ENCODE measurements around the gene CKB.

CKB gene

DNA sequence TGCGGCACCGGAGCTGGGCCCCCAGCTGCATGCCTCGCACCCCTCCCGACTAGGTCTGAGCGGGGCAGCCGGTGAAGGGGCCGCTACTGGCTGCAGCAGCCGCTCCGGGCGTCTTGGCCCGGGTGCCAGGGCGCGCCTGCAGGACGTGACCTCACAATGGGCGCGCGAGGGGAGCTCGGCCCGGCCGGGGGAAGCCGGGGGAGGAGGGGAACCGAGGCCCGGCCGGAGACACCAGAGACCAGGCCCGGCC, 39.5 kb upstream of the CKB start:
- peak overlapping the region; percentile 98 for H3K4me3 ChIP-seq (ENCODE audit: low read depth, low read length)
- TF ChIP-seq, protein P1, sequence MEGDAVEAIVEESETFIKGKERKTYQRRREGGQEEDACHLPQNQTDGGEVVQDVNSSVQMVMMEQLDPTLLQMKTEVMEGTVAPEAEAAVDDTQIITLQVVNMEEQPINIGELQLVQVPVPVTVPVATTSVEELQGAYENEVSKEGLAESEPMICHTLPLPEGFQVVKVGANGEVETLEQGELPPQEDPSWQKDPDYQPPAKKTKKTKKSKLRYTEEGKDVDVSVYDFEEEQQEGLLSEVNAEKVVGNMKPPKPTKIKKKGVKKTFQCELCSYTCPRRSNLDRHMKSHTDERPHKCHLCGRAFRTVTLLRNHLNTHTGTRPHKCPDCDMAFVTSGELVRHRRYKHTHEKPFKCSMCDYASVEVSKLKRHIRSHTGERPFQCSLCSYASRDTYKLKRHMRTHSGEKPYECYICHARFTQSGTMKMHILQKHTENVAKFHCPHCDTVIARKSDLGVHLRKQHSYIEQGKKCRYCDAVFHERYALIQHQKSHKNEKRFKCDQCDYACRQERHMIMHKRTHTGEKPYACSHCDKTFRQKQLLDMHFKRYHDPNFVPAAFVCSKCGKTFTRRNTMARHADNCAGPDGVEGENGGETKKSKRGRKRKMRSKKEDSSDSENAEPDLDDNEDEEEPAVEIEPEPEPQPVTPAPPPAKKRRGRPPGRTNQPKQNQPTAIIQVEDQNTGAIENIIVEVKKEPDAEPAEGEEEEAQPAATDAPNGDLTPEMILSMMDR (IDR thresholded peaks at IDR 0.05; ENCODE audit: borderline replicate concordance, insufficient read depth, low read depth, low read length), result no peak

DNA sequence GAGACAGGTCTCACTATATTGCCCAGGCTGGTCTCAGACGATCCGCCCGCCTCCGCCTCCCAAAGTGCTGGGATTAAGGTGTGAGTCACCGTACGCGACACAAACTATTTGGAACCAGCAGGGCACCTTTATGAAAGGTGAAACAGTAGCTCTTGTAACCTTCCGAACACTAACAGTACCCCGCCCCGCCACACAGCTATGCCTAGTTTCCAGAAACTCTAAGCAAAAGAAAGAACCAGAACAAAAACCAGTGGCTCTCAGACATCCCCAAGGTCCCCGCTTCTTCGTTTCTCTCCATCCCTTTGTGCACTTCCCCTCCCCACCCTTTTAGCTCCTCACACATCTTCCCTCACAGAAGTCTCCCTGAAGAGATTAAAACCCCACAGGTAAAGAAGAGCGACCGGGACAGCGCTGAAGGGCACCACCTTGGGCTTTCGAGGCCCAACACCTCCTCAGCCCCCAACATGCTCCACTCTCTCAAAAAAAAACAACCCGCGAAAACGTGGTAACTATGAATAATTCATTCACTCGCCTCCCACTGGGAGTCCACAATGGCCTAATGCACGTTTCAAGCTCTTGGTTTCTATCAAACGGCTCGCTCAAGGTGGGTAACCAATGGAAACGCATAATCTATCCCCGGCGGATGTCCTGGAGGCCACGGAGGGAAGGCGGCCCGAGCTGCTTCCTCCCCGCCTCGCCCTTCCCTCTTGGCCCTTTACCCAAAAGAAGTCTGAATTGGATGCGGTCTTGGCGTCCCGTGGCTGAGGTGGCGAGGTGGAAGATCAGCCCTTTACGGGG, 39.0 kb upstream of the CKB start:
- TF ChIP-seq, protein P1 (IDR thresholded peaks at IDR 0.05; ENCODE audit: borderline replicate concordance, insufficient read depth, low read depth, low read length), result no peak
- H3K4me3 ChIP-seq (ENCODE audit: low read depth, low read length), result peak overlapping the region; percentile 98

DNA sequence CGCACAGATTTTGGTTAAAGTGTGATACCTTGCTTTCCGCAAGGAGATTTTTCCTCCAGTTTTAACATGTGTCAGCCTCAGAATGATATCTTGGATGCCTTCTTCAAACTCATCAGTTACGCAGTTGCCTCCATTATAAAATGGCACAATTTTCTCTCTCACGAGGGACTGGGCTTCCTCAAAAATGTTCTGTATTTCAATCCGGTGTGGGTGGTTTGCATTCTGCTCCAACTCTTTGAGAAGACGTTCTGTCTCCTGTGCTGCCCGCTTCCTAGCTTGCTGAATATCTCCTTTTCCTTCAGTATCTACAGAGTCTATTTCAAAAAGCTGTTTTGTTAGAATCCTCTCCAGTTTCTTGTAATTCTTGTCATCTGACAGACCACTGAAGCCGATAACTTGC, 38.1 kb upstream of the CKB start:
- TF ChIP-seq, protein P1 (IDR thresholded peaks at IDR 0.05; ENCODE audit: borderline replicate concordance, insufficient read depth, low read depth, low read length), result no peak
- H3K4me3 ChIP-seq (ENCODE audit: low read depth, low read length), result no peak overlapping the region

DNA sequence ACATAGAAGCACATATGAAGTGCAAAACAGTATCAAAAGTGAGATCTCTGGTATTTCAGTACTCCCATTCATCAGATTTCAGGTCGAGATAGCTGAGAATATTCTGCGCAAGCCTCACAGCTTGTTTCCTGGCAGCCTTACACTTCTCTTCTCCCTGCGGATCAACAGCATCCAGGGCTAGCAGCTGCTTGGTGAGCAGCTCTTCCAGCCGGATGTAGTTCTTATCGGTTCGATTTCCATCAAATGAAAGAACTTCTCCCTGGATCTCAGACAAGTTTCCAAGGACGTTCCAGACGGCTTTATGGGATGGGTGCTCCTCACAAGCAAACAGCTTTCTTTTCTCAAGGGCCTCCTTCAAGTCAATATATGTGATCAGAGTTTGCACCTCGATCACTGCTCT, 37.1 kb upstream of the CKB start:
- TF ChIP-seq, protein P1 (IDR thresholded peaks at IDR 0.05; ENCODE audit: borderline replicate concordance, insufficient read depth, low read depth, low read length), result no peak
- no peak overlapping the region for H3K4me3 ChIP-seq (ENCODE audit: low read depth, low read length)

DNA sequence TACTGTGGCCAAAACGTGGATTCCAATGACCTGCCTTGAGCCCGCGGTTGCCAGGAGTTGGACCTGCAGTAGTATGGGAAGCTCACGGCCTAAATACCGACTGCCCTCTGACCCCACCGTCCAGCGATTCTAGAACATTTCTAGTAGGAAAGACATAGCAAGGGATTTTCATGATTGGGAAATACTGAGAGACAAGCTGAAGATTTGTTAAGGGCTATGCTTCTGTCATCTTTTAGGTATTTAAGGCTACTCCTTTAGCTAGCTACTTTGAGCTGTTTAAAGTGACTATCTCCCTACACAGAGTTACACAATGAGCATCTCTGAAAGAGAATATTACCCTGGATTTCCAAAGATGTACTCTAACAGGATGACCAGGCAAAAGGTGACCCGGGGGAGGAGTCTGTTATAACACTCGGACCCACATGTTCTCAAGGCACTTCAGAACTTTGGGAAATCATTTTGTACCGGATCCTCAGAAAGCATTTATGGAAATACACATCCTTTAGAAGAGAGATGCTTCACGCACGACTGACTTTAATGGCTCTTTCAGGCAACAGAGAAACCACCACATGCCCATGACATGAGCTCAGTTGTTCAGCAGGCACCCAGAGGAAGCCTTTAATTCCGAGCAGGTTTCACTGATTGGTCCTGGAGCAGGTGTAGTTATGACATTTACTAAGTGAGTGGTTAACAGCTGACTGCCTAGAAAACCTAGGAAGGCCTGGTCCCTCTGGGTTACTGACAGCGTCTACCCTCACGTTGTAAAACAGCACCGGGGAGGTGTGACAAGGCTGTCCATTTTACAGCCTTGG, 35.6 kb upstream of the CKB start:
- TF ChIP-seq, protein P1 (IDR thresholded peaks at IDR 0.05; ENCODE audit: borderline replicate concordance, insufficient read depth, low read depth, low read length), result no peak
- no peak overlapping the region for H3K4me3 ChIP-seq (ENCODE audit: low read depth, low read length)

DNA sequence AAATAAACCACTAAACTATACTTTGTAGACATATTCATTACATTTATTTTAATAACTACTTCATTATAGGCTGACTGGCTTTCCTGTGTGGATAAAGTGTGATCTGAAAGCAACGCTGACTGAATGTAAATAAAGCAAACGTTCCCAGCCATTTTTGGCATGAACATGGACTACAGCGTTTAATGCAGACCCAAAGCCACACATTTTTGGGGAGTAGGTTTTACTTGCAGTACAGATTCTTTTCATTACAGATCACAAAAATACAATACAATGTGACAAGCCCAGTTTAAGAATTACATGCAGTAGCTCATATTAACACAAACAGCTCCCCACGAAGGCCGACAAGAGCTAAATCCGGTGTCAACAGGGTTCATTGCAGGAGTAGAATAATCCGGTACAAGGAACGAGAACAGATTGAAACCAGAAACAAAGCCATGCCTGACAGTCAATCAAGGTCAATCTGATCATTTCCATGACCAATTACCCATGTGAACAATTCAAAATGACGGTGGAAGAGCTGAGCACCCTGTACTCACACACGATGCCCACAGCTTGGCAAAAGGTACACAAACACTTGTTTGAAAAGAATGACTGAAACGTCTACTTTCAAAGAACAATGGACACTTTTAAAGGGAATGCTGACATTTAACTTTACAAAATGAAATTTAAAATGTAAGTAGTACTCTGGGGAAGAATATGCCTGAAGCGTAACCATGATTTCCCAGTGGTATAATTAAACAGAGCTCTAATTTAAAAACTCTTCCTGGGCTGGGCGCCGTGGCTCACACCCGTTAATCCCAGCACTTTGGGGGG, 34.5 kb upstream of the CKB start:
- no peak overlapping the region for H3K4me3 ChIP-seq (ENCODE audit: low read depth, low read length)
- TF ChIP-seq, protein P1 (IDR thresholded peaks at IDR 0.05; ENCODE audit: borderline replicate concordance, insufficient read depth, low read depth, low read length), result no peak

Data from GM12875 (cell line).